A673 (cell line): ENCODE measurements around the gene OMP. TPM values are rescaled to one million over a fixed set of nuclear protein-coding genes. Genes with fewer than 3 reads are reported as not detected.

Experiments used
- BruUV-seq: library from RNA; stranded (reverse); fragments of 400-500 nt; replicated peaks from 2 replicates; lab custom pipeline; 2021; lab: Mats Ljungman, UMichigan
- CTCF ChIA-PET: fragments of 300-600 bp; sonication (Branson Sonifier 250); formaldehyde crosslinking; loops from one replicate; lab custom pipeline; 2022; ENCODE audit warnings: antibody characterized with exemption; lab: Charles Lee
- POLR2A ChIA-PET: fragments of 300-600 bp; sonication (Branson Sonifier 250); formaldehyde crosslinking; loops from one replicate; lab custom pipeline; 2022; ENCODE audit warnings: antibody characterized with exemption; ENCODE audit not compliant: low non-redundant PET; lab: Charles Lee
- DNase-seq: peaks from one replicate; pipeline ENCODE4 v3.0.0-alpha.2; 2015; ENCODE audit warnings: low spot score
- H3K27ac ChIP-seq: fragments of 200-600 bp; sonication (generic); 2 replicates; pipeline ENCODE4 v1.5.1; 2016; ENCODE audit warnings: mixed run types, low read depth, mild to moderate bottlenecking, mixed read lengths, antibody characterized with exemption, low read length; ENCODE audit not compliant: poor library complexity, severe bottlenecking
- H3K27me3 ChIP-seq: fragments of 200-600 bp; sonication (generic); replicated peaks from 2 replicates; pipeline ENCODE4 v1.6.1; 2017; ENCODE audit warnings: mixed run types, low read depth, mild to moderate bottlenecking, mixed read lengths, antibody characterized with exemption, low read length; ENCODE audit not compliant: insufficient read depth, poor library complexity
- H3K36me3 ChIP-seq: fragments of 200-600 bp; sonication (generic); 2 replicates; pipeline ENCODE4 v1.6.1; 2016; ENCODE audit warnings: mixed run types, mild to moderate bottlenecking, mixed read lengths, antibody characterized with exemption, low read length; ENCODE audit not compliant: insufficient read depth, poor library complexity, severe bottlenecking
- H3K4me1 ChIP-seq: fragments of 200-600 bp; sonication (generic); 2 replicates; pipeline ENCODE4 v1.6.1; 2017; ENCODE audit warnings: mixed run types, mild to moderate bottlenecking, mixed read lengths, antibody characterized with exemption, low read length; ENCODE audit not compliant: insufficient read depth, poor library complexity, severe bottlenecking
- H3K4me3 ChIP-seq: fragments of 200-600 bp; sonication (generic); 2 replicates; pipeline ENCODE4 v1.5.1; 2016; ENCODE audit warnings: low read depth, mixed run types, mild to moderate bottlenecking, mixed read lengths, low read length; ENCODE audit not compliant: poor library complexity, severe bottlenecking
- H3K9me3 ChIP-seq: fragments of 200-600 bp; sonication (generic); 2 replicates; pipeline ENCODE4 v1.6.1; 2016; ENCODE audit warnings: mixed run types, low read depth, mild to moderate bottlenecking, mixed read lengths, antibody characterized with exemption, low read length; ENCODE audit not compliant: poor library complexity, severe bottlenecking
- EZH2 ChIP-seq: fragments of 200-600 bp; sonication (generic); IDR thresholded peaks from 2 replicates; pipeline ENCODE4 v1.6.1; 2017; ENCODE audit warnings: borderline replicate concordance, low read depth, mild to moderate bottlenecking, mixed read lengths, antibody characterized with exemption, low read length; ENCODE audit not compliant: poor library complexity, severe bottlenecking
- intact Hi-C: fragments of 100-400 bp; cut with micrococcal nuclease; formaldehyde crosslinking; loops from one replicate; pipeline ENCODE4 v1.10.0; 2022; ENCODE audit not compliant: unreplicated experiment
- total RNA-seq: library from RNA; stranded (reverse); gene quantifications from 2 replicates; pipeline ENCODE4 v1.2.3, GENCODE V29; 2021
- TF ChIP-seq, protein P1 (sequence below): fragments of 300-800, 200-600 bp; sonication (generic); conservative IDR thresholded peaks from 2 replicates; pipeline ENCODE4 v1.5.1; 2017; ENCODE audit warnings: low read depth, mild to moderate bottlenecking, antibody characterized with exemption, low read length, moderate library complexity, mixed read lengths

The OMP gene
- total RNA-seq, 1 experiment from 2014 or later: not detected

GRCh38 chr11:77118971-77119370 lies 16.3 kb downstream of the OMP start:
- CTCF ChIA-PET: no interaction called here
- Histone ChIP-seq H3K27ac (no peak overlapping the region), H3K36me3 (no peaks in the 10 kb centered on the region), H3K9me3 (no peaks in the 10 kb centered on the region), H3K4me3 (no peak overlapping the region), H3K4me1 (no peaks in the 10 kb centered on the region), H3K27me3 (no peaks in the 10 kb centered on the region)
- TF ChIP-seq EZH2: no peak
- TF ChIP-seq, protein P1, sequence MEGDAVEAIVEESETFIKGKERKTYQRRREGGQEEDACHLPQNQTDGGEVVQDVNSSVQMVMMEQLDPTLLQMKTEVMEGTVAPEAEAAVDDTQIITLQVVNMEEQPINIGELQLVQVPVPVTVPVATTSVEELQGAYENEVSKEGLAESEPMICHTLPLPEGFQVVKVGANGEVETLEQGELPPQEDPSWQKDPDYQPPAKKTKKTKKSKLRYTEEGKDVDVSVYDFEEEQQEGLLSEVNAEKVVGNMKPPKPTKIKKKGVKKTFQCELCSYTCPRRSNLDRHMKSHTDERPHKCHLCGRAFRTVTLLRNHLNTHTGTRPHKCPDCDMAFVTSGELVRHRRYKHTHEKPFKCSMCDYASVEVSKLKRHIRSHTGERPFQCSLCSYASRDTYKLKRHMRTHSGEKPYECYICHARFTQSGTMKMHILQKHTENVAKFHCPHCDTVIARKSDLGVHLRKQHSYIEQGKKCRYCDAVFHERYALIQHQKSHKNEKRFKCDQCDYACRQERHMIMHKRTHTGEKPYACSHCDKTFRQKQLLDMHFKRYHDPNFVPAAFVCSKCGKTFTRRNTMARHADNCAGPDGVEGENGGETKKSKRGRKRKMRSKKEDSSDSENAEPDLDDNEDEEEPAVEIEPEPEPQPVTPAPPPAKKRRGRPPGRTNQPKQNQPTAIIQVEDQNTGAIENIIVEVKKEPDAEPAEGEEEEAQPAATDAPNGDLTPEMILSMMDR: no peak
- BruUV-seq: no TSS peak
- intact Hi-C loops: no loop called here
- no peak for DNase-seq
- POLR2A ChIA-PET: no interaction called here

- H3K4me1 ChIP-seq: no peaks in the 10 kb centered on the region
- no peak for DNase-seq
- no TSS peak for BruUV-seq
- intact Hi-C loops: no loop called here
- CTCF ChIA-PET: no interaction called here
- no peak overlapping the region for H3K27ac ChIP-seq
- POLR2A ChIA-PET: no interaction called here
- TF ChIP-seq, protein P1: no peak
- TF ChIP-seq EZH2: no peak
- no peaks in the 10 kb centered on the region for H3K9me3 ChIP-seq
- H3K36me3 ChIP-seq: no peaks in the 10 kb centered on the region
- no peaks in the 10 kb centered on the region for H3K27me3 ChIP-seq
- H3K4me3 ChIP-seq: no peak overlapping the region
Measured at GRCh38 chr11:77119531-77119936, 16.9 kb downstream of the OMP start.

DNA sequence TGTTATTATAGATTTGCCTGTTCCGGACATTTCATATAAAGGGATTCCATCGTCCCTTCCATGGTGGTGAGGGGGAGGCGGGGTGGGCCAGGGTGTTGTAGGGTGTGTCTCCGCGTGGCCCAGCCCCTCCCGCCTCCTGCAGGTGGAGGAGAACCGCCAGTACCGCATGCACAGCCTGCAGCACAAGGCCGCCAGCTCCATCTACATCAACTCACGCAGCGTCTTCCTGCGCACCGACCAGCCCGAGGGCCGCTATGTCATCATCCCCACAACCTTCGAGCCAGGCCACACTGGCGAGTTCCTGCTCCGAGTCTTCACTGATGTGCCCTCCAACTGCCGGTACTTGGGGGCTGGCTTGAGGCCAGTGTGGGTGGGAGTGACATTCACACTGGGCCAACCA lies 17.9 kb downstream of the OMP start:
- TF ChIP-seq EZH2: no peak
- TF ChIP-seq, protein P1: no peak
- no TSS peak for BruUV-seq
- intact Hi-C loops: no loop called here
- Histone ChIP-seq H3K9me3 (no peaks in the 10 kb centered on the region), H3K4me1 (no peaks in the 10 kb centered on the region), H3K36me3 (no peaks in the 10 kb centered on the region), H3K4me3 (no peak overlapping the region), H3K27me3 (no peaks in the 10 kb centered on the region), H3K27ac (no peak overlapping the region)
- no peak for DNase-seq
- ChIA-PET POLR2A (no interaction called here), CTCF (interaction anchor here (0.6 kb wide), 1 partner anchor 73 kb away, joined by 8 read pairs; no protein-coding TSS in a partner anchor)
